Measurements from ENCODE around the gene DMRT1.

Gene DMRT1

GRCh38 chr9:1002678-1003077 is 161.2 kb downstream of the DMRT1 start:
- no peak for DNase-seq (ENCODE audit: low read depth)

DNA sequence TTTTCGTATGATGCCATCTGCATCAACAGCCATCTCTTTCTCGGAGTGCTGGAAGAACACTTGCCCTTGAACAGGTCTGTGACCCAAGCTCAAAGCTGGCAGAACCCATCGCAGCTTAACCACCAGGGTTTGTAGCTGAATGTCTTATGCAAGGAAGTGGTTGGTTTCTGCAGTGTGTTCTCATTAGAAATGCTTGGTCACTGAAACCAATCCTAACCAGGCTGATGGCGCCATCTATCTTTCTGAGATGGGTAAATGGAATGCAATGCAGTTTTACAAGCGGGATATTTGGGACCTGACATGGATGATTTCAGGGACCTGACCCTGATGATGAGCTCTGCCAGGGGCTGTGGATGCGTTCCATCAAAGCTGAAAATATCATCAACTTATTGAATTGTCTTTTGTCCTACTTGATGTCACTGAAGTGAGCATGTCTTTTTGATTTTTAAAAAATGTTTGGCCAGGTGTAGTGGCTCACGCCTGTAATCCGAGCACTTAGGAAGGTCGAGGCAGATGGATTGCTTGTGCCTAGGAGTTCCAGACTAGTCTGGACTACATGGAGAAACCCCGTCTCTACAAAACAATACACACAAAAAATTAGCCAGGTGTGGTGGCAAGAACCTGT is 163.7 kb downstream of the DMRT1 start:
- DNase-seq (ENCODE audit: low read depth) = peak; percentile 38

GRCh38 chr9:1007312-1007711 is 165.8 kb downstream of the DMRT1 start:
- no peak for DNase-seq (ENCODE audit: low read depth)

DNA sequence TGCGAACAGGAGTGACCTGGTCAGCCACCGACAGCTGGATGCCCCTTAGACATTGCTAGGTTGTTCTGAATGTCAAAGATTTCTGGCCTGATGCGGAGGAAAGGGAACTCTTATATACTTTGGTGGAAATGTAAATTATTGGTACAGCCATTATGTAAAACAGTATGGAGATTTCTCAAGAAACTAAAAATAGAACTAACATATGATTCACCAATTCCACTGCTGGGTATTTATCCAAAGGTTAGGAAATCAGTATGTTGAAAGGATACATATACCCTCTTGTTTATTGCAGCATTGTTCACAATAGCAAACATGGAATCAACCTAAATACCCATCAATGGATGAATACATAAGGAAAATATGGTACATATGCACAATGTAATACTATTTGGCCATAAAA is 166.7 kb downstream of the DMRT1 start:
- DNase-seq (ENCODE audit: low read depth) = peak; percentile 15

GRCh38 chr9:1009101-1009707 is 167.7 kb downstream of the DMRT1 start:
- DNase-seq (ENCODE audit: low read depth) = peak; percentile 52

DNA sequence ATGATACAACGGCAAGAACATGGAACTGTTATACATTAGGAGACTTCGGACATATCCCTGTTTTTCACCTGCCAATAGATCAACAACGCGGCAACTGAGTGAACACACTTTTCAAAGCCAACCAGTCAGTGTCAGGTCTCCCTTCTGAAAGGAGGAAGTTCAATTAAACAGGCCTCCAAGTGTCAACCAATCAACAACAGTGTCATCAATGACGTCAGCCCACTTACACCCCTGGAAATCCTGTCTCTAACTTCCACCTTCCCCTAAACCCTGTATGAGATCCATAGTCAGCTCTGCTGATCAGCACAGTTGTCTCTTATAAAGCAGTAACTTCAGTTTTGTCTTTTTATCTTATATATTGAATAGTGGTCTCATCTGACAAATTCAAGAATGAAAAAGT is 171.5 kb downstream of the DMRT1 start:
- no peak for DNase-seq (ENCODE audit: low read depth)

GRCh38 chr9:1014225-1014624 is 172.7 kb downstream of the DMRT1 start:
- no peak for DNase-seq (ENCODE audit: low read depth)

GRCh38 chr9:1014640-1015039 is 173.1 kb downstream of the DMRT1 start:
- DNase-seq (ENCODE audit: low read depth) = no peak

- DNase-seq (ENCODE audit: low read depth) = no peak
Measured at GRCh38 chr9:1018121-1018520, 176.6 kb downstream of the DMRT1 start.

All from amniotic epithelial cell (primary cell).